Fibroblast of lung (primary cell): ENCODE data around the gene INO80E. TPM values are rescaled to one million over a fixed set of nuclear protein-coding genes. Genes with fewer than 3 reads are reported as not detected.

ENCODE experiments used
- DNase-seq, 2 donors: peaks; one replicate each; pipeline versions ENCODE4 v3.0.0 to v3.0.0-alpha.2; 2010; ENCODE audit warnings: low read depth in 2 of 2
- H2AFZ ChIP-seq: 2 replicates; pipeline ENCODE4 v1.5.1; 2012; ENCODE audit warnings: low read length, control low read depth, inconsistent platforms
- H3K27ac ChIP-seq: 2 replicates; pipeline ENCODE4 v1.5.1; 2011; ENCODE audit warnings: low read length, control low read depth; ENCODE audit not compliant: insufficient read depth
- H3K27me3 ChIP-seq: 2 replicates; pipeline ENCODE4 v1.5.1; 2011; ENCODE audit warnings: mild to moderate bottlenecking, low read length; ENCODE audit not compliant: control insufficient read depth, insufficient read depth
- H3K36me3 ChIP-seq: 2 replicates; pipeline ENCODE4 v1.5.1; 2011; ENCODE audit warnings: low read length; ENCODE audit not compliant: control insufficient read depth, insufficient read depth
- H3K4me1 ChIP-seq: 2 replicates; pipeline ENCODE4 v1.5.1; 2011; ENCODE audit warnings: low read length; ENCODE audit not compliant: control insufficient read depth, insufficient read depth; ENCODE audit errors: extremely low read depth
- H3K4me2 ChIP-seq: 2 replicates; pipeline ENCODE4 v1.5.1; 2011; ENCODE audit warnings: low read length, control low read depth; ENCODE audit not compliant: insufficient read depth; ENCODE audit errors: extremely low read depth
- H3K4me3 ChIP-seq, 4 experiments: fragments of 200-600 bp in 1 of 4; sonication (generic) in 1 of 4; replicated peaks in 1 of 4; 2 replicates each; pipeline ENCODE4 v1.5.1; 2011 to 2016; ENCODE audit warnings: low read length in 4 of 4, low read depth in 3 of 4, mild to moderate bottlenecking in 3 of 4, control low read depth in 2 of 4, inconsistent platforms in 1 of 4, mixed read lengths in 1 of 4; ENCODE audit not compliant: insufficient read depth in 1 of 4; ENCODE audit errors: control extremely low read depth in 1 of 4
- H3K79me2 ChIP-seq: 2 replicates; pipeline ENCODE4 v1.5.1; 2012; ENCODE audit warnings: mild to moderate bottlenecking, low read length, inconsistent platforms; ENCODE audit not compliant: control insufficient read depth, insufficient read depth
- H3K9ac ChIP-seq: 2 replicates; pipeline ENCODE4 v1.5.1; 2011; ENCODE audit warnings: mild to moderate bottlenecking, low read length, control low read depth; ENCODE audit not compliant: insufficient read depth
- H3K9me3 ChIP-seq: 2 replicates; pipeline ENCODE4 v1.5.1; 2012; ENCODE audit warnings: low read depth, low read length; ENCODE audit not compliant: control insufficient read depth, insufficient read depth
- H4K20me1 ChIP-seq: 2 replicates; pipeline ENCODE4 v1.5.1; 2011; ENCODE audit warnings: low read length; ENCODE audit not compliant: control insufficient read depth, insufficient read depth; ENCODE audit errors: extremely low read depth
- EZH2 ChIP-seq: IDR thresholded peaks from 2 replicates; pipeline ENCODE4 v1.5.1; 2012; ENCODE audit warnings: low read length, control low read depth, mild to moderate bottlenecking; ENCODE audit errors: missing control alignments
- polyA plus RNA-seq, 2 donors: library from polyadenylated mRNA; depleted of rRNA in 1 of 2; stranded (reverse) in 1 of 2; unstranded in 1 of 2; fragments of >200 nt; gene quantifications; 2 replicates each; pipeline ENCODE4 v1.2.1, GENCODE V29; 2011 to 2012; ENCODE audit warnings: missing spikeins in 1 of 2
- total RNA-seq: library from RNA; depleted of rRNA; stranded (reverse); fragments of >200 nt; gene quantifications from 2 replicates; pipeline ENCODE4 v1.2.1, GENCODE V29; 2014
- TF ChIP-seq, protein P1 (sequence below), 2 donors: IDR thresholded peaks in 1 of 2; conservative IDR thresholded peaks in 1 of 2; 1 replicate in 1 of 2; 2 replicates in 1 of 2; pipeline ENCODE4 v1.5.1; 2011 to 2012; ENCODE audit warnings: low read length in 2 of 2, control low read depth in 1 of 2, inconsistent platforms in 1 of 2, low read depth in 1 of 2, mild to moderate bottlenecking in 1 of 2

Gene INO80E
- total and polyA plus RNA-seq, 2 donors (not counting 1 experiment from before 2014, with no cell fraction given) = 16.3 to 21.9 TPM

DNA sequence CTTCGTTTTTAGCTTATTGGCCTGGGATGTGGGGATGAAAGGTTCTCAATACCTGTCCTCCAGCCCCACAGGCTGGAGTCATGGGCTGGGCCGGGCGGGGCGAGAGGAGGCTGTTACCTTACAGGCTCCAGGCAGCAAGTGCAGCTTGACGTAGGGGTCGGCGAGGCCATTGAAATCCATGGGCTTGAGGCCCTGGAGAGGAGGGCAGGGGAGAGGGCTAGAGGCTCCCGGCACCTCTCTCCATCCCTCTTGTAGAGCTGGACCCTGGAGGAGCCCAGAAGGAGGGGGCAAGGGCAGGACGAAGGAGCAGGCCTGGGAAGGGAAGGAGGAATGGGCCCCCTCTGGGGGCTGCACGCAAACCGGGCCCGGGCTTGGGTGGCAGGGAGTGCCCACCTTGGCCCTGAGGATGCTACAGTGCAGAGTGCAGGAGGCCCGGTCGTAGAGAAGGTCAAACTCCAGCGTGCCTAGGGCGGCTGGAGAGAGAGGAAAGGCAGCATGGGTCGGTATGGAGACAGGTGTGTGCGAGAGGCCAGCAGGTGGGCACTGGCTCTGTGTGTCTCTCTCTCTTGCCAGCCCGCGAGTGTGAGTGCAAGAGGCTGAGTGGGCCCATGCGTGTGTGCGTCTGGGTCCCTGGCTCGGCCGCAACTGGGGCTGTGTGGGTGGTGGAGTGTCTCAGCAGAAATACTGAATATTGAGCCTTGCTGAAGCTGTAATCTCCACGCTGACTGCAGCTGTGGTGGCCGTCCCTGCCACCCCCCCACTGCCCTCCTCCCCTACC lies 13.2 kb downstream of the INO80E start:
- Histone ChIP-seq H4K20me1 (no peaks in the 10 kb centered on the region), H3K79me2 (no peaks in the 10 kb centered on the region), H2AFZ (no peak overlapping the region), H3K9ac (no peak overlapping the region), H3K9me3 (no peaks in the 10 kb centered on the region), H3K27me3 (peaks cover 19% of the 10 kb centered on the region), H3K4me1 (no peaks in the 10 kb centered on the region), H3K36me3 (peaks cover 3% of the 10 kb centered on the region), H3K4me2 (no peak overlapping the region), H3K27ac (no peak overlapping the region), H3K4me3 (no peak overlapping the region)
- no peak for DNase-seq
- TF ChIP-seq, protein P1, sequence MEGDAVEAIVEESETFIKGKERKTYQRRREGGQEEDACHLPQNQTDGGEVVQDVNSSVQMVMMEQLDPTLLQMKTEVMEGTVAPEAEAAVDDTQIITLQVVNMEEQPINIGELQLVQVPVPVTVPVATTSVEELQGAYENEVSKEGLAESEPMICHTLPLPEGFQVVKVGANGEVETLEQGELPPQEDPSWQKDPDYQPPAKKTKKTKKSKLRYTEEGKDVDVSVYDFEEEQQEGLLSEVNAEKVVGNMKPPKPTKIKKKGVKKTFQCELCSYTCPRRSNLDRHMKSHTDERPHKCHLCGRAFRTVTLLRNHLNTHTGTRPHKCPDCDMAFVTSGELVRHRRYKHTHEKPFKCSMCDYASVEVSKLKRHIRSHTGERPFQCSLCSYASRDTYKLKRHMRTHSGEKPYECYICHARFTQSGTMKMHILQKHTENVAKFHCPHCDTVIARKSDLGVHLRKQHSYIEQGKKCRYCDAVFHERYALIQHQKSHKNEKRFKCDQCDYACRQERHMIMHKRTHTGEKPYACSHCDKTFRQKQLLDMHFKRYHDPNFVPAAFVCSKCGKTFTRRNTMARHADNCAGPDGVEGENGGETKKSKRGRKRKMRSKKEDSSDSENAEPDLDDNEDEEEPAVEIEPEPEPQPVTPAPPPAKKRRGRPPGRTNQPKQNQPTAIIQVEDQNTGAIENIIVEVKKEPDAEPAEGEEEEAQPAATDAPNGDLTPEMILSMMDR (conservative IDR thresholded peaks at IDR 0.05 in 1 of 2, IDR thresholded peaks at IDR 0.05 in 1 of 2; ENCODE audit: low read depth in 1 of 2, low read length in 2 of 2) = no peak
- no peak for TF ChIP-seq EZH2

DNA sequence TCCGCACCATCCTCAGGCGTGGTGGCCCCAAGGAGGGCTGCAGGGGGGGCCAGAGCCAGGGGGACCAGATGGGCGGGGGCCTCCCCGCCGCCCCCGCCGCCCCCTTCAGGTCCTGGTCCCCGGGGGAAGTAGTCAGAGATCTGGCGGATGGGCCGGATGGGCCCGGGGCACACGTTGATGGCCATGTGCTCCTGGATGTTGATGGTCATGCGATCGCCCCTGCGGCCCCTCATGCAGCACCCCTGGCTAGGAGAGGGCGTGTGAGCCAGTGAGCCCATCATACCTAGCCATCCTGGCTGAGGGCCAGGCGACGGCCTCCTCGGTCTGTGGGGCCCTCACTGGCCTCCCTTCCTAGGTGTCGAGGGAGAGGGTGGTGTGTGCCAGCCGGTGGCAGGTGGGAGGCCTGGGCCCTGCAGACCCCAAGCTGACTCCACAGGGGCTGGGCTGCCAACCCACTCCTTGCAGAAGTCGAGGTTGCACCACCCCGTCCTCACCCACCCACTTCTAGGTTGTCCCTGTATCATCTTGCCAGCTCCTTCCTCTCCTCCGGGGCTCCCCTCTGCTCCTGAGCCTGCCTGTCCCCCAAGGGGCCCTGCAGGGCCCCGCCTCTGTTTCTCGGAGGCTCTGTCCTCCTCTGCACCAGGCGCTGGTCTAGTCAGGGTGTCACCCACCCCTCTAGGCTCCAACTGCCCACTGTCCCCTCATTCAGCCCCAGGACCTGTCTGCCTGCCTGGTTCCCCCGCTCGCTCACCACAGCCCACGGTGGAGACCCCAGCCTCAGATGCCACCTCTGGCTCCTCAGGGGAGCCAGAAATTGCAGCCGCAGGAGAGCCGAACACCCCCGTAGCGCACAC lies 14.2 kb downstream of the INO80E start:
- Histone ChIP-seq H3K9ac (no peak overlapping the region), H3K36me3 (peaks cover 3% of the 10 kb centered on the region), H3K4me1 (no peaks in the 10 kb centered on the region), H4K20me1 (no peaks in the 10 kb centered on the region), H3K4me3 (peak overlapping the region in 1 of 4 experiments; percentile 46), H3K27ac (no peak overlapping the region), H3K79me2 (no peaks in the 10 kb centered on the region), H2AFZ (no peak overlapping the region), H3K27me3 (peaks cover 19% of the 10 kb centered on the region), H3K4me2 (peak overlapping the region; percentile 54), H3K9me3 (no peaks in the 10 kb centered on the region)
- TF ChIP-seq, protein P1 (conservative IDR thresholded peaks at IDR 0.05 in 1 of 2, IDR thresholded peaks at IDR 0.05 in 1 of 2; ENCODE audit: low read depth in 1 of 2, low read length in 2 of 2) = no peak
- peak; percentile 93 for TF ChIP-seq EZH2
- no peak for DNase-seq
